Measurements from ENCODE around the gene ACOT8. TPM values are rescaled to one million over a fixed set of nuclear protein-coding genes. Genes with fewer than 3 reads are reported as not detected.

Gene ACOT8
- polyA plus RNA-seq, 2 of the 4 experiments (the other 2 are of a cell fraction) = 14.0 to 18.5 TPM

DNA sequence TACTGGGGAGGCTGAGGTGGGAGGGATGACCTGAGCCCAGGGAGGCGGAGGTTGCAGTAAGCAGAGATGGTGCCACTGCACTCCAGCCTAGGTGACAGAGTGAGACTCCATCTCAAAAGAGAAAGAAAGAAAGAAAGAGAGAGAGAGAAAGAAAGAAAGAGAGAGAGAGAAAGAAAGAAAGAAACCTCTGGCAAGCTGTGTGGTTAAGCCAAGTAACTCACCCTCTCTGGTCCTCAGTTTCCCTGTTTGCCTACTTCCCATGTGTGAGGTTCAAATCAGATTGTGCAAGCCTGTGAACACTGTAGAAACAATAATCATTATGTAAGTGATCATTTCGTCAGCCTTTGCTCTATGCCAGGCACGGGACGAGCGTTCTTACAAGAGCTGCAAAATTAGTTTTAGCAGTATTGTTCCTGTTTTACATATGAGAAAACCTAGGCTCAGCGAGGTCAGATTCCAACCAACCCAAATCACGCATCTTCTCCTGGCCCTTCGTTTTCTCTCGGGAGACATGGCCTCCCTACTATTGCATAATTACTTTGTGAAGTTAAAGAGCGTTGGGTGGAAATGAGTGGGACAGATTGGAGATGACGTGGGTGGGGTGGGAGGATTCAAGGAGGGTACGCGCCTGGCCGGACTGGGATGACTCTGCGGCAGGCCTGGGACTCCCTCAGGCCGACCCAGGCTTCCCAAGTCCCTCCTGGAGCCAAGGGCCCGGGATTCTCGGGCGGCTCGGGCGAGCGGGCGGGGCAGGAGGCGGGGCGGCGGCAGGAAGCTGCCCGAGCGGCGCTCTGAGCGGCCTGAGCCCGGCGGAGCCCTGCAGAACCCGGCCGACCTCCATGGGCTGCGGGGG is 23.9 kb downstream of the ACOT8 start, which contains the start of gene SNX21:
SNX21 (plus strand) TSS at position 770 of the 853 bp plus-strand sequence. CDS start 121 bp downstream, outside the sequence.
- FAIRE-seq = no peak
- ATAC-seq = peak; percentile 91 to 96
- peak within 1 kb of the TSS; percentile 87 to 93 for H3K27ac ChIP-seq
- peak; percentile 71 to 81 for DNase-seq (ENCODE audit: low read depth in 1 of 2, low spot score in 1 of 2)
- ChIA-PET CTCF (interaction anchor here (1.0 to 2.1 kb wide), 6 partner anchors 9 to 139 kb away, joined by 3 to 5 read pairs (median 3); partner anchors contain the start of gene ZNF335), POLR2A (interaction anchor here (0.5 to 2.2 kb wide), 9 partner anchors 11 to 142 kb away, joined by 3 to 12 read pairs (median 3); partner anchors contain the start of genes CTSA, DNTTIP1, NEURL2 and PCIF1)
- TF ChIP-seq POLR2AphosphoS2 (conservative IDR thresholded peaks at IDR 0.05; ENCODE audit: low read length) = no peak
- TF ChIP-seq RARB (CRISPR knock-in tag; IDR thresholded peaks at IDR 0.05) = no peak
- no peak for TF ChIP-seq RAD21 (conservative IDR thresholded peaks at IDR 0.05 in 1 of 2, IDR thresholded peaks at IDR 0.05 in 1 of 2)
- TF ChIP-seq, protein P1, sequence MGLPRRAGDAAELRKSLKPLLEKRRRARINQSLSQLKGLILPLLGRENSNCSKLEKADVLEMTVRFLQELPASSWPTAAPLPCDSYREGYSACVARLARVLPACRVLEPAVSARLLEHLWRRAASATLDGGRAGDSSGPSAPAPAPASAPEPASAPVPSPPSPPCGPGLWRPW (IDR thresholded peaks at IDR 0.05) = no peak
- no peak for TF ChIP-seq ZSCAN20 (CRISPR knock-in tag; IDR thresholded peaks at IDR 0.05)
- no peak for TF ChIP-seq CBX8 (IDR thresholded peaks at IDR 0.05)
- no peak for TF ChIP-seq HOXA7 (CRISPR knock-in tag; IDR thresholded peaks at IDR 0.05)
- TF ChIP-seq, protein P2, sequence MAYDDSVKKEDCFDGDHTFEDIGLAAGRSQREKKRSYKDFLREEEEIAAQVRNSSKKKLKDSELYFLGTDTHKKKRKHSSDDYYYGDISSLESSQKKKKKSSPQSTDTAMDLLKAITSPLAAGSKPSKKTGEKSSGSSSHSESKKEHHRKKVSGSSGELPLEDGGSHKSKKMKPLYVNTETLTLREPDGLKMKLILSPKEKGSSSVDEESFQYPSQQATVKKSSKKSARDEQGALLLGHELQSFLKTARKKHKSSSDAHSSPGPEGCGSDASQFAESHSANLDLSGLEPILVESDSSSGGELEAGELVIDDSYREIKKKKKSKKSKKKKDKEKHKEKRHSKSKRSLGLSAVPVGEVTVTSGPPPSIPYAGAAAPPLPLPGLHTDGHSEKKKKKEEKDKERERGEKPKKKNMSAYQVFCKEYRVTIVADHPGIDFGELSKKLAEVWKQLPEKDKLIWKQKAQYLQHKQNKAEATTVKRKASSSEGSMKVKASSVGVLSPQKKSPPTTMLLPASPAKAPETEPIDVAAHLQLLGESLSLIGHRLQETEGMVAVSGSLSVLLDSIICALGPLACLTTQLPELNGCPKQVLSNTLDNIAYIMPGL (CRISPR knock-in tag; IDR thresholded peaks at IDR 0.05; ENCODE audit: borderline replicate concordance) = no peak
- TF ChIP-seq, protein P3, sequence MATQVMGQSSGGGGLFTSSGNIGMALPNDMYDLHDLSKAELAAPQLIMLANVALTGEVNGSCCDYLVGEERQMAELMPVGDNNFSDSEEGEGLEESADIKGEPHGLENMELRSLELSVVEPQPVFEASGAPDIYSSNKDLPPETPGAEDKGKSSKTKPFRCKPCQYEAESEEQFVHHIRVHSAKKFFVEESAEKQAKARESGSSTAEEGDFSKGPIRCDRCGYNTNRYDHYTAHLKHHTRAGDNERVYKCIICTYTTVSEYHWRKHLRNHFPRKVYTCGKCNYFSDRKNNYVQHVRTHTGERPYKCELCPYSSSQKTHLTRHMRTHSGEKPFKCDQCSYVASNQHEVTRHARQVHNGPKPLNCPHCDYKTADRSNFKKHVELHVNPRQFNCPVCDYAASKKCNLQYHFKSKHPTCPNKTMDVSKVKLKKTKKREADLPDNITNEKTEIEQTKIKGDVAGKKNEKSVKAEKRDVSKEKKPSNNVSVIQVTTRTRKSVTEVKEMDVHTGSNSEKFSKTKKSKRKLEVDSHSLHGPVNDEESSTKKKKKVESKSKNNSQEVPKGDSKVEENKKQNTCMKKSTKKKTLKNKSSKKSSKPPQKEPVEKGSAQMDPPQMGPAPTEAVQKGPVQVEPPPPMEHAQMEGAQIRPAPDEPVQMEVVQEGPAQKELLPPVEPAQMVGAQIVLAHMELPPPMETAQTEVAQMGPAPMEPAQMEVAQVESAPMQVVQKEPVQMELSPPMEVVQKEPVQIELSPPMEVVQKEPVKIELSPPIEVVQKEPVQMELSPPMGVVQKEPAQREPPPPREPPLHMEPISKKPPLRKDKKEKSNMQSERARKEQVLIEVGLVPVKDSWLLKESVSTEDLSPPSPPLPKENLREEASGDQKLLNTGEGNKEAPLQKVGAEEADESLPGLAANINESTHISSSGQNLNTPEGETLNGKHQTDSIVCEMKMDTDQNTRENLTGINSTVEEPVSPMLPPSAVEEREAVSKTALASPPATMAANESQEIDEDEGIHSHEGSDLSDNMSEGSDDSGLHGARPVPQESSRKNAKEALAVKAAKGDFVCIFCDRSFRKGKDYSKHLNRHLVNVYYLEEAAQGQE (IDR thresholded peaks at IDR 0.05) = peak; percentile 71
- TF ChIP-seq FOXS1 (CRISPR knock-in tag; IDR thresholded peaks at IDR 0.05) = no peak
- TF ChIP-seq KDM5A (IDR thresholded peaks at IDR 0.05) = no peak
- no peak for TF ChIP-seq ZC3H11A (IDR thresholded peaks at IDR 0.05)
- TF ChIP-seq HDAC2 (IDR thresholded peaks at IDR 0.05) = no peak
- TF ChIP-seq, protein P4, sequence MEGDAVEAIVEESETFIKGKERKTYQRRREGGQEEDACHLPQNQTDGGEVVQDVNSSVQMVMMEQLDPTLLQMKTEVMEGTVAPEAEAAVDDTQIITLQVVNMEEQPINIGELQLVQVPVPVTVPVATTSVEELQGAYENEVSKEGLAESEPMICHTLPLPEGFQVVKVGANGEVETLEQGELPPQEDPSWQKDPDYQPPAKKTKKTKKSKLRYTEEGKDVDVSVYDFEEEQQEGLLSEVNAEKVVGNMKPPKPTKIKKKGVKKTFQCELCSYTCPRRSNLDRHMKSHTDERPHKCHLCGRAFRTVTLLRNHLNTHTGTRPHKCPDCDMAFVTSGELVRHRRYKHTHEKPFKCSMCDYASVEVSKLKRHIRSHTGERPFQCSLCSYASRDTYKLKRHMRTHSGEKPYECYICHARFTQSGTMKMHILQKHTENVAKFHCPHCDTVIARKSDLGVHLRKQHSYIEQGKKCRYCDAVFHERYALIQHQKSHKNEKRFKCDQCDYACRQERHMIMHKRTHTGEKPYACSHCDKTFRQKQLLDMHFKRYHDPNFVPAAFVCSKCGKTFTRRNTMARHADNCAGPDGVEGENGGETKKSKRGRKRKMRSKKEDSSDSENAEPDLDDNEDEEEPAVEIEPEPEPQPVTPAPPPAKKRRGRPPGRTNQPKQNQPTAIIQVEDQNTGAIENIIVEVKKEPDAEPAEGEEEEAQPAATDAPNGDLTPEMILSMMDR (IDR thresholded peaks at IDR 0.05) = no peak
- no peak for TF ChIP-seq EHMT2 (IDR thresholded peaks at IDR 0.05; ENCODE audit: low read depth)
- TF ChIP-seq CHD2 (IDR thresholded peaks at IDR 0.05; ENCODE audit: low read length, partially characterized antibody) = peak; percentile 23
- no peak for TF ChIP-seq SREBF2 (IDR thresholded peaks at IDR 0.05)
- TF ChIP-seq CEBPB (IDR thresholded peaks at IDR 0.05) = peak; percentile 80 to 93
- peak within 1 kb of the TSS; percentile 73 for H3K4me3 ChIP-seq
- H3K4me2 ChIP-seq = peak within 1 kb of the TSS; percentile 81
- 16% methylated on average over 28 of the region's 35 CpGs for WGBS (ENCODE audit: missing lambda C conversion rate)
- H3K4me1 ChIP-seq = peaks cover 17% of the 10 kb centered on the region; the same call in 2 of the 3 replicates
- no peaks in the 10 kb centered on the region for H3K9me3 ChIP-seq

Measured in A549 (cell line).